A673 (cell line): ENCODE measurements around the gene ARHGAP24.

Experiments used
- CTCF ChIP-seq: fragments of 300-800, 200-600 bp; sonication (generic); conservative IDR thresholded peaks from 2 replicates; pipeline ENCODE4 v1.5.1; 2017; ENCODE audit warnings: low read depth, mild to moderate bottlenecking, antibody characterized with exemption, low read length, moderate library complexity, mixed read lengths
- EZH2 ChIP-seq: fragments of 200-600 bp; sonication (generic); IDR thresholded peaks from 2 replicates; pipeline ENCODE4 v1.6.1; 2017; ENCODE audit warnings: borderline replicate concordance, low read depth, mild to moderate bottlenecking, mixed read lengths, antibody characterized with exemption, low read length; ENCODE audit not compliant: poor library complexity, severe bottlenecking

DNA sequence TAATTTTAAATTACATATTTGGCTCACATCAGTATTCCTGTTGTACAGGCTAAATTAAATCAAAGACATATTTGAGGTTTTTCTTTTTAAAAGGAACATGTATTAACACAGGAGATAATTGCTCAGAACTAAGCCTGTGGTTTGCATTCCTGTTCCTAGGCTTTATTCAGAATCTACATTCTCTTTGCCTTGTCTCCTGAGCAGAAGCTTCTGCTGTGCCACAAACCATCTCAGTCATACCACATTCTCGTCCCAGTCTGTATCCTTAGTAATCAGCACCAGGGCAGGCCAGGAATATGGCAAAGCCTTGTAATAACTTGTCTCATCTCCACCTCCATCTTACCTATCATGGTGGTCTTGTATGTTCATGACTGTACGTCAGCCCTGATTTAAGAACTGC, 162.8 kb downstream of the ARHGAP24 start:
- TF ChIP-seq EZH2, result no peak
- TF ChIP-seq CTCF, result no peak
